Bronchial epithelial cell (primary cell): Measurements from ENCODE around the gene MYZAP. TPM values are rescaled to one million over a fixed set of nuclear protein-coding genes. Genes with fewer than 3 reads are reported as not detected.

Experiments used
- DNase-seq: peaks from one replicate; pipeline ENCODE4 v3.0.0-alpha.2; 2010; ENCODE audit warnings: low read depth
- FAIRE-seq: peaks from 2 replicates; lab custom pipeline; 2011; peaks lifted over from hg19 to GRCh38; lab: Jason Lieb, UNC
- H3K27me3 ChIP-seq: 2 replicates; pipeline ENCODE4 v1.5.1; 2011; ENCODE audit warnings: low read length; ENCODE audit not compliant: control insufficient read depth, insufficient read depth
- H3K36me3 ChIP-seq: 2 replicates; pipeline ENCODE4 v1.5.1; 2011; ENCODE audit warnings: low read length; ENCODE audit not compliant: control insufficient read depth, insufficient read depth
- H3K4me3 ChIP-seq: 2 replicates; pipeline ENCODE4 v1.5.1; 2011; ENCODE audit warnings: mild to moderate bottlenecking, low read depth, low read length, control low read depth
- CTCF ChIP-seq: IDR thresholded peaks from 2 replicates; pipeline ENCODE4 v1.5.1; 2011; ENCODE audit warnings: mild to moderate bottlenecking, moderate library complexity, low read length, control low read depth, inconsistent platforms; ENCODE audit not compliant: insufficient read depth, severe bottlenecking
- total RNA-seq: library from RNA; depleted of rRNA; stranded (reverse); fragments of >200 nt; gene quantifications from 2 replicates; pipeline ENCODE4 v1.2.1, GENCODE V29; 2014

The MYZAP gene
- total RNA-seq, 1 donor from 2014 or later: 2.4 TPM

DNA sequence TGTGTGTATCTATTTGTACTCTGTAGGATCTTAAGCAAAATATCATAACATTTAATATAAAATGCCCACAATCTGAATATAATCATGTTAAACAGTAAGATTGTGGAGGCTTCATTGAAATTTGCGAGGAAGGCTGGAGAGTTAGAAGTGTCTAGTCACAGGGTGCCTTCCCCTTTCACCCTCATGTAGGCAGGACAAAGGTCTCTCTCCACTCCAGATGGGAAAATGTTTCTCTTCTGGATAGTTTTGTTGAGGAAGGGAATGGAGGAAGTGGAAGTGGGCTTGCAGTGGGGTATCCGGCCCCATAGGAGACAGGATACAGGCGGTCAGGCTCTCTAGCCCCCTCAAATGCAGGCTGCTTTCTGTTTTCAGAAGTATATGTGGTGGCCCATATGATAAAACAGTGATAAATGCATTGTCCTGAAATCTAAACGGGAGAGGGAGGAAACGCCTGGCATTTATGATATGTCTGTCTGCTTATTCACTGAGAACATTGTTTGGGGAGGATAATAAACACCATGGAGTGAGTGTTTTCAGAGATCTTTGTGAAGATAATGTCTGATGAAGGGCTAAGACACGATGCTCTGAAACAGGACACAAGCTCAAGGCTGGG is 13.3 kb upstream of the MYZAP start:
- no peak for FAIRE-seq
- no peak for TF ChIP-seq CTCF
- peaks cover 1% of the 10 kb centered on the region for H3K27me3 ChIP-seq

DNA sequence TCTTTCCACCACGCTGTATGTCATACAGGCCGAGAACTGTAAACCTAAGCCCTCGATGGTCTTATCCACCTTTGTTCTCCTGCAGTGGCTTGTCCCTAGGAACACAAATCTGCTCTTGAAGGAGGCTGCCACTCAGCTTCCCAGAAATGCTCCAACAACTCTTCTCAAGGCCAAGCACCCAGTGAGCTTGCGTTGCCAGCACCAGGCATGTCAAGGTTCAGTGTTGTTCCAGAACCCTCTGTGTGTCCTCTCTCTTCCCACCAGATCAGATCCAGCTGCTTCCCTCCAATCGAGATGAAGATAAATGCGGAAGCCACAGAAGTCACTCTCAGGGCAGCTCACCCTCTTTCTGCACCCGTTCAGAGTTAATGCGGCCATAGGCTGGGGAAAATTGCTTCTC is 11.3 kb upstream of the MYZAP start:
- DNase-seq: no peak
- peaks cover 1% of the 10 kb centered on the region for H3K27me3 ChIP-seq
- no peak for TF ChIP-seq CTCF
- no peak for FAIRE-seq
- H3K36me3 ChIP-seq: no peaks in the 10 kb centered on the region
- no peak overlapping the region for H3K4me3 ChIP-seq

More for the DNA sequence above, 13.3 kb upstream of the MYZAP start:
- DNase-seq: no peak
- H3K4me3 ChIP-seq: no peak overlapping the region
- no peaks in the 10 kb centered on the region for H3K36me3 ChIP-seq

DNA sequence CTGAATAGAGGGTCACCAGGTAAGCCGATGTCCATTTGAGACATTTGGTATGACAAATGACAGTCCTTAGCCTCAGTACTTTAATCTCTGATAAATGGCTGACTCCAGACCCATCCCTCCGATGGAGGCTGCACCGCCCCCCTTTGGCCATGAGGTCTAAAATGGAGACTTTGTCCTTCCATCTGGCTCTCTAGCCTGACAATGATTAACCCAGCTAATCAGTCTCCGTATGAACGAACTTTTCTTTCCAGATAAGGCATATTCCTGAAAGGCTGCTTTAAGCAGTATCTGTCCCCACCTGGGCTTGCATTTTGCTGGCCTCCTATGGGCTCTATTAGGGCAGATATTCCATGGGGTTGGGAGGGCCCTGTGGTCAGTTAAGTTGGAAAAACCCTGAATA is 10.8 kb upstream of the MYZAP start:
- peaks cover 1% of the 10 kb centered on the region for H3K27me3 ChIP-seq
- no peak for TF ChIP-seq CTCF
- H3K4me3 ChIP-seq: no peak overlapping the region
- FAIRE-seq: no peak
- no peaks in the 10 kb centered on the region for H3K36me3 ChIP-seq
- no peak for DNase-seq

DNA sequence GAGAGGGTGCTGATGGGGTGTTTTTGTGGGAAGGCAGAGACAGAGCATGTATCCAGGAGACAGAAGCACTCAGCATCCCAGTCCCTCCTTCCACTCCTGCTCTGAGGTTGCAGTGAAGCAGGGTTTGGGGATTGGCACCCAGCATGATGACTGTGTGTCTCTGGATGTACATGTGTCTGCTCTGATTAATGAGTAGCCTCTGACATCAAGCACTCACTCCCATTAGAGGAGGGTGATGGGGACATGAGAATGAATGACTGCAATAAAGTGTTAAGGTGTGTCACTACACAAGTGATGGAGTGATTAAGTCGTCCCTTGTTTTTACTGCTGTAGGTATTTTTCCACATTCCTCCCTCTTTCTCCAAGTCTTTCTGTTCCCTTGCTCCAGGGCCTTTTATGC is 9.6 kb upstream of the MYZAP start:
- TF ChIP-seq CTCF: no peak
- H3K4me3 ChIP-seq: no peak overlapping the region
- peaks cover 1% of the 10 kb centered on the region for H3K27me3 ChIP-seq
- FAIRE-seq: peak; percentile 90
- peak; percentile 33 for DNase-seq
- H3K36me3 ChIP-seq: no peaks in the 10 kb centered on the region

DNA sequence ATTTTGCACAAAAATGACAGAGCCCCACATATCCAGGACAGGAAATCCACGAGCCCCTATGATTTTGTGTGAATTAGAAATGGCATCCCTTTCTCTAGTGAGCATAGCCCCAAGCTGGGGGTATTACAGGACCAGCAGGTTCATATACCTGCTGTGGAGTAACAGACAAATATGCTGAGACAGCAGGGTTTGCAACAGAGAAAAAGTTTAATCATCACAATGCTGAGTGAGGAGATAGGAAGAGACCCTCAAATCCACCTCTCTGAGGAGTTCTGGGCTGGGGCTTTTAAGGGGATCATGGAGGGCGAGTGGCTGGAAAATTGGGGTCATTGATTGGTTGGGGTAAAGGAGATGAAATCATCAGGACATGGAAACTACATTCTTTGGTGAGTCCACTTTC is 8.4 kb upstream of the MYZAP start:
- FAIRE-seq (peak; percentile 32), DNase-seq (no peak)
- no peak overlapping the region for H3K4me3 ChIP-seq
- peaks cover 1% of the 10 kb centered on the region for H3K27me3 ChIP-seq
- no peak for TF ChIP-seq CTCF
- no peaks in the 10 kb centered on the region for H3K36me3 ChIP-seq

- Histone ChIP-seq H3K36me3 (no peaks in the 10 kb centered on the region), H3K4me3 (no peak overlapping the region), H3K27me3 (peaks cover 1% of the 10 kb centered on the region)
- DNase-seq (no peak), FAIRE-seq (no peak)
- TF ChIP-seq CTCF: no peak
Observed at GRCh38 chr15:57583720-57584119, 8.0 kb upstream of the MYZAP start.
